ENCODE measurements around the gene CSPG4.

DNA sequence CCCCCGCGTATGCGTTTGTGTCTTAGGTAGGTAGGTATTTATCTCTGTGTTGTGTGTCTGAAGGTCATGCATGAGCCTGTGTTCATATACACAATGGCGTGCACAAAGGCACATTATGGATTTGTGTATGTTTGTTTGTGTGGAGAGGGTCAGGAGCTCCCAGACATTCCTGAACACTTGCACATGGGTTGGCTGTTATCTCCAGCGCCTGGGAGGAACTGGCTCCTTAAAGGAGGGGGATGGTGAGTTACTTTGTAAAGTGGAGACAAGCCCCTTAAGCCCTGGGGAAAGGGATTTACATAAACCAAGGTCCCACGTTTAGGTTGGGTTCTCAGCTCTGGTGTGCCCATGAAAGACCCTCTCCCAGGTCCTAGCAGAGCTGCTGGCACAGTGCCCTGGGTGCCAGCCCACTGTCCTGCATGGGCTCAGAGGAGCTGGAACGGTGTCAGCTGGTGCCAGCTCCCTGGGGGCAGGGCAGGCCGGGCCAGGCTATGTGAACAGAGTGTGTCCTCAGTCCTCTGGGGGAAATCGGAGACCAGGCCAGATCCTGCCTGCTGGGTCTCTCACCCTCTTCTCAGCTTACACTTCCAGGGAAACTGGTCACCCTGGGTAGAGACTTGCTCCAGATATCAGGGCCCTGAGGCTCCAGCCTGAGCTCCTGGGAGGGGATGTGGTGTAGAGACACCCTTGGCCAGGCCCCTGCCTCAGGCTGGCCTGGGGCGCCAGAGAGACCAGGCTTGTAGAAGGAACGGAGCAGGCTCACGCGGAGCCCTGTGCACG lies 39.8 kb downstream of the CSPG4 start:
- TF ChIP-seq, protein P1, sequence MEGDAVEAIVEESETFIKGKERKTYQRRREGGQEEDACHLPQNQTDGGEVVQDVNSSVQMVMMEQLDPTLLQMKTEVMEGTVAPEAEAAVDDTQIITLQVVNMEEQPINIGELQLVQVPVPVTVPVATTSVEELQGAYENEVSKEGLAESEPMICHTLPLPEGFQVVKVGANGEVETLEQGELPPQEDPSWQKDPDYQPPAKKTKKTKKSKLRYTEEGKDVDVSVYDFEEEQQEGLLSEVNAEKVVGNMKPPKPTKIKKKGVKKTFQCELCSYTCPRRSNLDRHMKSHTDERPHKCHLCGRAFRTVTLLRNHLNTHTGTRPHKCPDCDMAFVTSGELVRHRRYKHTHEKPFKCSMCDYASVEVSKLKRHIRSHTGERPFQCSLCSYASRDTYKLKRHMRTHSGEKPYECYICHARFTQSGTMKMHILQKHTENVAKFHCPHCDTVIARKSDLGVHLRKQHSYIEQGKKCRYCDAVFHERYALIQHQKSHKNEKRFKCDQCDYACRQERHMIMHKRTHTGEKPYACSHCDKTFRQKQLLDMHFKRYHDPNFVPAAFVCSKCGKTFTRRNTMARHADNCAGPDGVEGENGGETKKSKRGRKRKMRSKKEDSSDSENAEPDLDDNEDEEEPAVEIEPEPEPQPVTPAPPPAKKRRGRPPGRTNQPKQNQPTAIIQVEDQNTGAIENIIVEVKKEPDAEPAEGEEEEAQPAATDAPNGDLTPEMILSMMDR (conservative IDR thresholded peaks at IDR 0.05 in 1 of 2, IDR thresholded peaks at IDR 0.05 in 1 of 2; ENCODE audit: extremely low read depth in 1 of 2, insufficient read depth in 1 of 2, low read depth in 1 of 2, low read length in 2 of 2): no peak
- TF ChIP-seq EZH2 (IDR thresholded peaks at IDR 0.05; ENCODE audit: borderline replicate concordance, low read length): no peak

Data from mammary epithelial cell (primary cell).